Bronchial epithelial cell (primary cell): Measurements from ENCODE around the gene NTF3. TPM values are rescaled to one million over a fixed set of nuclear protein-coding genes. Genes with fewer than 3 reads are reported as not detected.
A peak's percentile ranks its signal among the peaks of the same experiment; 100 is the strongest.

Source experiments
- DNase-seq: peaks from one replicate; pipeline ENCODE4 v3.0.0-alpha.2; 2010; ENCODE audit warnings: low read depth
- FAIRE-seq: peaks from 2 replicates; lab custom pipeline; 2011; peaks lifted over from hg19 to GRCh38; lab: Jason Lieb, UNC
- H3K27me3 ChIP-seq: 2 replicates; pipeline ENCODE4 v1.5.1; 2011; ENCODE audit warnings: low read length; ENCODE audit not compliant: control insufficient read depth, insufficient read depth
- H3K36me3 ChIP-seq: 2 replicates; pipeline ENCODE4 v1.5.1; 2011; ENCODE audit warnings: low read length; ENCODE audit not compliant: control insufficient read depth, insufficient read depth
- H3K4me3 ChIP-seq: 2 replicates; pipeline ENCODE4 v1.5.1; 2011; ENCODE audit warnings: mild to moderate bottlenecking, low read depth, low read length, control low read depth
- CTCF ChIP-seq: IDR thresholded peaks from 2 replicates; pipeline ENCODE4 v1.5.1; 2011; ENCODE audit warnings: mild to moderate bottlenecking, moderate library complexity, low read length, control low read depth, inconsistent platforms; ENCODE audit not compliant: insufficient read depth, severe bottlenecking
- total RNA-seq: library from RNA; depleted of rRNA; stranded (reverse); fragments of >200 nt; gene quantifications from 2 replicates; pipeline ENCODE4 v1.2.1, GENCODE V29; 2014

The NTF3 gene
- not detected in 2 replicates for total RNA-seq

- Histone ChIP-seq H3K27me3 (peaks cover 63% of the 10 kb centered on the region), H3K36me3 (no peaks in the 10 kb centered on the region), H3K4me3 (no peak within 1 kb of the TSS)
- no peak for TF ChIP-seq CTCF
- no peak for DNase-seq
- FAIRE-seq = no peak
Measured at GRCh38 chr12:5432011-5432400, at the start of gene NTF3. TSS of gene NTF3 (plus strand) at chr12:5432108. CDS start at chr12:5432325, 217 bp downstream.

GRCh38 chr12:5384015-5384414 is 47.9 kb upstream of the NTF3 start:
- TF ChIP-seq CTCF = no peak
- no peak for FAIRE-seq
- H3K36me3 ChIP-seq = no peaks in the 10 kb centered on the region
- no peak for DNase-seq
- H3K4me3 ChIP-seq = no peak overlapping the region
- H3K27me3 ChIP-seq = no peaks in the 10 kb centered on the region

GRCh38 chr12:5388581-5389535 is 43.0 kb upstream of the NTF3 start:
- peak; percentile 66 for FAIRE-seq
- H3K36me3 ChIP-seq = no peaks in the 10 kb centered on the region
- peak; percentile 80 for DNase-seq

GRCh38 chr12:5390174-5390799 is 41.6 kb upstream of the NTF3 start:
- DNase-seq (peak; percentile 22), FAIRE-seq (peak; percentile 98)
- Histone ChIP-seq H3K36me3 (no peaks in the 10 kb centered on the region), H3K4me3 (no peak overlapping the region), H3K27me3 (no peaks in the 10 kb centered on the region)
- no peak for TF ChIP-seq CTCF

More at GRCh38 chr12:5388581-5389535, 43.0 kb upstream of the NTF3 start:
- Histone ChIP-seq H3K27me3 (no peaks in the 10 kb centered on the region), H3K4me3 (no peak overlapping the region)
- TF ChIP-seq CTCF = no peak

- no peak for TF ChIP-seq CTCF
- H3K36me3 ChIP-seq = no peaks in the 10 kb centered on the region
- FAIRE-seq = no peak
- DNase-seq = peak; percentile 42
- no peaks in the 10 kb centered on the region for H3K27me3 ChIP-seq
- no peak overlapping the region for H3K4me3 ChIP-seq
Measured at GRCh38 chr12:5391653-5392052, 40.3 kb upstream of the NTF3 start.
